ENCODE data around the gene PCCA. TPM values are rescaled to one million over a fixed set of nuclear protein-coding genes. Genes with fewer than 3 reads are reported as not detected.

The PCCA gene
- total RNA-seq, 1 donor from 2014 or later = 33.4 TPM

GRCh38 chr13:100357764-100358163 is 268.9 kb downstream of the PCCA start:
- no peak overlapping the region for H3K27ac ChIP-seq
- H3K4me1 ChIP-seq = no peaks in the 10 kb centered on the region
- H3K27me3 ChIP-seq = no peaks in the 10 kb centered on the region
- no peak for TF ChIP-seq CTCF (IDR thresholded peaks at IDR 0.05)
- TF ChIP-seq POLR2A (IDR thresholded peaks at IDR 0.05) = no peak
- no peak for TF ChIP-seq POLR2AphosphoS5 (IDR thresholded peaks at IDR 0.05; ENCODE audit: insufficient read depth in 1 of 2, low read depth in 1 of 2)
- no peaks in the 10 kb centered on the region for H3K36me3 ChIP-seq
- H3K4me3 ChIP-seq = no peak overlapping the region
- no peaks in the 10 kb centered on the region for H3K9me3 ChIP-seq
- DNase-seq (ENCODE audit: extremely low spot score in 2 of 2) = no peak
- intact Hi-C loops (cut with DNase I) = no loop called here

DNA sequence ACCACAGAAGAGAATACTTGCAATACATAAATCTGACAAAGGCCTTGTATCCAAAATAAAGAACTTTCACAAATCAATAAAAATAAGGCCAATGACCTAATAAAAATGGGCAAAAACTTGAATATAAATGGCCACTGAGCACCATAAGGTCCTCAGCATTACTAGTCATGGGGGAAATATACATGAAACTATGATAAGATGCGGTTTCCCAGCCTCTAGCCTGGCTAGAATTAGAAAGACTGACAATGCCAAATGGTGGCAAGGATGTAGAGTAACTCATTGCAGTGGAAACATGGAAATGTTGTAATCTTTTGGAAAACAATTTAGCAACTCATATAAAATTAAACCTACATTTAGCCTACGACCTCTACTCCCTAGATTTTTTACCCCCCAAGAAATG is 272.6 kb downstream of the PCCA start:
- TF ChIP-seq POLR2AphosphoS5 (IDR thresholded peaks at IDR 0.05; ENCODE audit: insufficient read depth in 1 of 2, low read depth in 1 of 2) (no peak), CTCF (IDR thresholded peaks at IDR 0.05) (no peak), POLR2A (IDR thresholded peaks at IDR 0.05) (no peak)
- DNase-seq (ENCODE audit: extremely low spot score in 2 of 2) = no peak
- no peaks in the 10 kb centered on the region for H3K4me1 ChIP-seq
- H3K27ac ChIP-seq = no peak overlapping the region
- no peak overlapping the region for H3K4me3 ChIP-seq
- H3K36me3 ChIP-seq = no peaks in the 10 kb centered on the region
- no peaks in the 10 kb centered on the region for H3K9me3 ChIP-seq
- H3K27me3 ChIP-seq = no peaks in the 10 kb centered on the region
- intact Hi-C loops (cut with DNase I) = no loop called here

DNA sequence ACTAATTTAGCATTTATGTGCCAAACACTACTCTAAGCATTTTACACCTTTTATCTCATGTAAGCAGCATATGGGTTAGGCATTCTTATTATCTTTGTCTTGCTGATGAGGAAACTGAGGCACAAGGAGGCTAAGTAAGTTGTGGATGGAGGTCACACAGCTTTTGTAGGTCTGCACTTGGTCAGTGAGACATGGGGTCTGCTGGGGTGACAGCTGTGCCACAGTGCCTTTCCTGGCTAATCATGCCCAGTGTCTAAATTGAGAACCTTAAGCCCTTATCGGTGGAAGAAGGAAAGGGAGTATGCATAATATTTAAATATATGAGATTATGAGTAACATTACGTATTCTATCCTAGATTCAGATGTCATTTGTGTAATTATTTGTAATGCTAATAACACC is 273.5 kb downstream of the PCCA start:
- Histone ChIP-seq H3K4me3 (no peak overlapping the region), H3K27me3 (no peaks in the 10 kb centered on the region), H3K4me1 (no peaks in the 10 kb centered on the region), H3K36me3 (no peaks in the 10 kb centered on the region), H3K9me3 (no peaks in the 10 kb centered on the region), H3K27ac (no peak overlapping the region)
- intact Hi-C loops (cut with DNase I) = no loop called here
- no peak for DNase-seq (ENCODE audit: extremely low spot score in 2 of 2)
- TF ChIP-seq POLR2A (IDR thresholded peaks at IDR 0.05) (no peak), CTCF (IDR thresholded peaks at IDR 0.05) (no peak), POLR2AphosphoS5 (IDR thresholded peaks at IDR 0.05; ENCODE audit: insufficient read depth in 1 of 2, low read depth in 1 of 2) (no peak)

- Histone ChIP-seq H3K27ac (no peak overlapping the region), H3K27me3 (no peaks in the 10 kb centered on the region), H3K9me3 (no peaks in the 10 kb centered on the region), H3K4me1 (no peaks in the 10 kb centered on the region), H3K36me3 (no peaks in the 10 kb centered on the region), H3K4me3 (no peak overlapping the region)
- no peak for TF ChIP-seq CTCF (IDR thresholded peaks at IDR 0.05)
- TF ChIP-seq POLR2AphosphoS5 (IDR thresholded peaks at IDR 0.05; ENCODE audit: insufficient read depth in 1 of 2, low read depth in 1 of 2) = no peak
- TF ChIP-seq POLR2A (IDR thresholded peaks at IDR 0.05) = no peak
- intact Hi-C loops (cut with DNase I) = no loop called here
- DNase-seq (ENCODE audit: extremely low spot score in 2 of 2) = no peak
Measured at GRCh38 chr13:100362781-100363180, 273.9 kb downstream of the PCCA start.

- TF ChIP-seq CTCF (IDR thresholded peaks at IDR 0.05) (no peak), POLR2AphosphoS5 (IDR thresholded peaks at IDR 0.05; ENCODE audit: insufficient read depth in 1 of 2, low read depth in 1 of 2) (no peak), POLR2A (IDR thresholded peaks at IDR 0.05) (no peak)
- no peak for DNase-seq (ENCODE audit: extremely low spot score in 2 of 2)
Measured at GRCh38 chr13:100363285-100363711, 274.4 kb downstream of the PCCA start.

More at GRCh38 chr13:100363285-100363711, 274.4 kb downstream of the PCCA start:
- Histone ChIP-seq H3K9me3 (no peaks in the 10 kb centered on the region), H3K27ac (no peak overlapping the region), H3K4me1 (no peaks in the 10 kb centered on the region), H3K36me3 (no peaks in the 10 kb centered on the region), H3K4me3 (no peak overlapping the region), H3K27me3 (no peaks in the 10 kb centered on the region)
- intact Hi-C loops (cut with DNase I) = no loop called here

All from vagina (tissue), 2 donors.